Activated CD8-positive, alpha-beta memory T cell treated with anti-CD3 and anti-CD28 coated beads, Interleukin-2, amount 10 ng/mL, durations not matched to agents 7 days and 5 days (primary cell): ENCODE measurements around the gene TAF3. TPM values are rescaled to one million over a fixed set of nuclear protein-coding genes. Genes with fewer than 3 reads are reported as not detected.

Source experiments
- ATAC-seq: fragments of 150-1000 bp; cut with Tn5 transposase; one replicate; pipeline ENCODE4 v1.10.0; 2021; ENCODE audit warnings: moderate library complexity
- CTCF ChIA-PET: fragments of 350-600 bp; sonication (Branson Sonifier 250); formaldehyde crosslinking; loops from one replicate; lab custom pipeline; 2021; ENCODE audit warnings: antibody characterized with exemption; lab: Charles Lee
- DNase-seq: peaks from one replicate; pipeline ENCODE4 v3.0.0-alpha.2; 2020
- H3K27ac Mint-ChIP-seq: one replicate; pipeline ENCODE4 v1.8.0; 2021; ENCODE audit warnings: mild to moderate bottlenecking, mixed read lengths
- H3K27me3 Mint-ChIP-seq: one replicate; pipeline ENCODE4 v1.8.0; 2021; ENCODE audit warnings: mixed read lengths
- H3K36me3 Mint-ChIP-seq: one replicate; pipeline ENCODE4 v1.8.0; 2021; ENCODE audit warnings: mild to moderate bottlenecking, mixed read lengths
- H3K4me1 Mint-ChIP-seq: one replicate; pipeline ENCODE4 v1.8.0; 2021; ENCODE audit warnings: mixed read lengths
- H3K4me3 Mint-ChIP-seq: one replicate; pipeline ENCODE4 v1.8.0; 2021; ENCODE audit warnings: mild to moderate bottlenecking, moderate library complexity, mixed read lengths
- H3K9me3 Mint-ChIP-seq: one replicate; pipeline ENCODE4 v1.8.0; 2022; ENCODE audit warnings: low read depth, mixed read lengths
- total RNA-seq, 2 experiments: library from RNA; stranded (reverse); gene quantifications; one replicate each; pipeline ENCODE4 v1.2.3, GENCODE V29; 2021

The TAF3 gene
- total RNA-seq, 2 experiments from 2014 or later, result 15.6 to 15.8 TPM

DNA sequence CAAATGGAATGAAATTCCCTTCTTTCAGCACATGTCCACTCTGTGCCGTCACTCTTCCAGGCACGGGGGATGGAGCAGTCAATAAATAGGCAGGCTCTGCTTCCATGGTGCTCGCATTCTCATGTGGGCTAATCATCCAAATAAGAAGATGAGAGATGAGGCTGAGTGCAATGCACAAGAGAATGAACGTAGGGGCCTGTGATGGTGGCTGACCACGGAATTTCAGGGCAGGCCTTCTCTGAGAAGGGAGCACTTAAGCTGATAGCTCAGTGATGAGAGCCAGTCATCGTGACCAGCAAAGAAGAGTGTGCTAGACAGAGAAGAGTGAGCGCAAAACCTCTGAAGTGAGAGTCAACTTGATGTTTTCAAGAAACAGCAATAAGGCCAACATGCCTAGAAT is 47.9 kb downstream of the TAF3 start:
- DNase-seq (no peak), ATAC-seq (no peak)
- Mint-ChIP-seq H3K36me3 (peaks cover 22% of the 10 kb centered on the region), H3K4me3 (no peak overlapping the region), H3K27ac (no peak overlapping the region), H3K4me1 (peaks cover 4% of the 10 kb centered on the region), H3K27me3 (no peaks in the 10 kb centered on the region), H3K9me3 (peaks cover 12% of the 10 kb centered on the region)
- CTCF ChIA-PET, result interaction anchor here (0.7 to 1.3 kb wide), 2 partner anchors 8 to 14 kb away, joined by 3 to 4 read pairs; no protein-coding TSS in a partner anchor

DNA sequence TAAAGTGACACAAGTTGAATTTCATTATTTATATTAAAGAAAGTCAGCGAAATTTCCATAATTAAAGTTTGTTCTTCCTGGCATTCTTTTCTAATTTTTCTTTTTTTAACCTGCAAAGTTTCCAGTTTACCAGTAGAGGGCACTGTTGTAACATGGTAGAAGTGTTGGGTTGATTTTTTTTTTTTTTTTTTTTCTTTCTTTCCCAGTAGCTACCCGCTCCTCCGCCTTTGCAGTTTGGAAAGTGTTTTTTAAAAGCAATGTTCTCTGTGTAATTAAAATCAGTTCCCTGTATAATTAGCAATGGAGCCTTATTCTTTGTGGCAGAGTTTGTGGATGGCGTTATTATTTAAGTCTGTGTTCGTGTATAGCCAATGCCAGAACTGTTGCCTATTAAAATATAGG is 53.7 kb downstream of the TAF3 start:
- Mint-ChIP-seq H3K27ac (no peak overlapping the region), H3K4me3 (peak overlapping the region; percentile 54), H3K9me3 (no peaks in the 10 kb centered on the region), H3K36me3 (no peaks in the 10 kb centered on the region), H3K4me1 (peaks cover 4% of the 10 kb centered on the region), H3K27me3 (no peaks in the 10 kb centered on the region)
- DNase-seq (no peak), ATAC-seq (no peak)
- CTCF ChIA-PET, result interaction anchor here (0.6 to 1.2 kb wide), 7 partner anchors 9 to 1337 kb away, joined by 3 to 4 read pairs (median 3); no protein-coding TSS in a partner anchor

DNA sequence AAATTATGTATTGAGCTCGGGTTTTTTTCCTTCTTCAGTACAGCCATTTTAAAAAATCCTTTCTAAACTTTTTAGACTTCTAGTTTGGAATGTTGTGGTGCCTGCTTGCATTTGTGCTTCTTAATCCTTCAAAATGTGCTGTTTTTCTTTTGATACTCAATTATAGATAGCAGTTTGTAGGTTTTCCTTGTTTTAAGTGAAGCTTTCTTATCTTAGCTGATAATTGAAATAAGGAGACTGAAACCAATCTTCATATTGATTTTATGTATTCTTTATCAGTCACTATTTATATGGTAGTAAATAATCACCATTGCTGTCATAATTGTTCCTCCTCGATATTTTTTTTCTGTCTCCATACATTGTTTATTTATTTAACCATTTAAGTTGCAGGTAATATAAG is 56.6 kb downstream of the TAF3 start:
- DNase-seq (no peak), ATAC-seq (no peak)
- H3K36me3 Mint-ChIP-seq, result no peaks in the 10 kb centered on the region
- H3K27ac Mint-ChIP-seq, result no peak overlapping the region
- H3K27me3 Mint-ChIP-seq, result no peaks in the 10 kb centered on the region
- H3K4me1 Mint-ChIP-seq, result peaks cover 1% of the 10 kb centered on the region
- no peaks in the 10 kb centered on the region for H3K9me3 Mint-ChIP-seq
- H3K4me3 Mint-ChIP-seq, result no peak overlapping the region
- CTCF ChIA-PET, result no interaction called here

DNA sequence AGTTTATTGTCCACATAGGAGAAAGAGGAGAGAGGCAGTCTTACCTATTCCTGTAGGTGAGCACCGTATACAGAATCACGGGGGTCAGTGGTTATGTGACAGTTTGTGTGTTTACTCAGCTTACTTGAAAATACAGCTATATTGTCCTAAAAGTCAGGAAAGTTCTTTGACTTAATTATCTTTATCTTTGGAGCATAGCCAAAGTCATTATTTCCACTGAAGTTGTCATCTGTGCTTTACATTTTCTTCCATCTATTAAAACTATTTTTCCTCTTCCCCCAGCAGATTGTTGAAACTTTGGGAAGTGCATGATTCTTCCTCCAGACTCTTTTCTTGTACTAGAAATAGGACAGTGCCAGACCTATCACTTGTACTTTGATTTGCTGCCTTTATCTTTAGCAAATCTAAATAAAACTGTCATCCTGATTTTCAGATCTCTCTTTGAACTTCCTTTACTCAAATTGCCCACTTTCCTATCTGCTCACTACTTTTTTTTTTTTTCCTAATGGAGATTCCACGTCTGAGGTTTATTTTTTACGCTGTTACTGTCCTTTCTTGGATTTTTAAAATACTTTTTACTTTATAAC is 58.3 kb downstream of the TAF3 start:
- Mint-ChIP-seq H3K27ac (no peak overlapping the region), H3K27me3 (no peaks in the 10 kb centered on the region), H3K9me3 (no peaks in the 10 kb centered on the region), H3K4me1 (peaks cover 1% of the 10 kb centered on the region), H3K36me3 (no peaks in the 10 kb centered on the region), H3K4me3 (no peak overlapping the region)
- DNase-seq (no peak), ATAC-seq (no peak)
- CTCF ChIA-PET, result no interaction called here

GRCh38 chr10:7881119-7881518 is 62.8 kb downstream of the TAF3 start:
- no peaks in the 10 kb centered on the region for H3K4me1 Mint-ChIP-seq
- CTCF ChIA-PET, result no interaction called here

GRCh38 chr10:7886056-7886455 is 67.8 kb downstream of the TAF3 start:
- CTCF ChIA-PET, result no interaction called here
- no peak overlapping the region for H3K4me3 Mint-ChIP-seq
- no peaks in the 10 kb centered on the region for H3K9me3 Mint-ChIP-seq
- no peaks in the 10 kb centered on the region for H3K36me3 Mint-ChIP-seq
- ATAC-seq (no peak), DNase-seq (no peak)
- H3K27ac Mint-ChIP-seq, result no peak overlapping the region
- peaks cover 12% of the 10 kb centered on the region for H3K4me1 Mint-ChIP-seq
- H3K27me3 Mint-ChIP-seq, result no peaks in the 10 kb centered on the region

More at GRCh38 chr10:7881119-7881518, 62.8 kb downstream of the TAF3 start:
- no peaks in the 10 kb centered on the region for H3K36me3 Mint-ChIP-seq
- no peaks in the 10 kb centered on the region for H3K9me3 Mint-ChIP-seq
- no peaks in the 10 kb centered on the region for H3K27me3 Mint-ChIP-seq
- no peak overlapping the region for H3K27ac Mint-ChIP-seq
- ATAC-seq (no peak), DNase-seq (no peak)
- no peak overlapping the region for H3K4me3 Mint-ChIP-seq

DNA sequence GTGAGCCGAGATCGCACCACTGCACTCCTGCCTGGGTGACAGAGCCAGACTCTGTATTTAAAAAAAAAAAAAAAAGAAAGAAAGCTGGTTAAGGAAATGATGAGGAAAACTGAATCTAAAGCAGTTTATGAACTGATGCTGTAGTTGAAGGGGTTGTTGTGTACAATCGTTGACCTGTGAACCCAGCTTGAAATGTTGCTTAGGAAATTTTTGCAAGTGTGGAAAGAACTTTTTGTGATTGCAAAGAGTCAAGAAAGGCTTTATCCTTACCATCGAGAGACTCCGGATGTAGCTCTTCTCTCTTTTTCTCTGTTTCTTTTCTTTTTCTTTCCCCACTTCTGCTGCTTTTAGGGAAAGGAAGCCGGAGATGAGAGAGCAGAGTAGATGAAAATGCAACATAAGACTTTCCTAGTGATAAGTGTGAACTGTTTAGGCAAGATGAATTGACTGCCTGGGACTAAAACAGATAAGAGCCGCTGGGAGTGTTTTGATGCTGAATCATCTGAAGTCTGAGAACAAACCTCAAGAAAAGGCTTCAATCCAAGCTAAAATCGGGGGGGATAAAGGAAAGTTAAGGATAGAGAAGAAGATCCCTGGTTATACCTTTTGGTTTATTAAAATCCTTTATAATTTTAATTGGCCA is 69.0 kb downstream of the TAF3 start:
- H3K9me3 Mint-ChIP-seq, result no peaks in the 10 kb centered on the region
- no peak overlapping the region for H3K27ac Mint-ChIP-seq
- CTCF ChIA-PET, result interaction anchor here (0.6 kb wide), 1 partner anchor 98 kb away, joined by 3 read pairs; no protein-coding TSS in a partner anchor
- ATAC-seq (no peak), DNase-seq (no peak)
- H3K4me3 Mint-ChIP-seq, result no peak overlapping the region
- H3K36me3 Mint-ChIP-seq, result no peaks in the 10 kb centered on the region
- peaks cover 12% of the 10 kb centered on the region for H3K4me1 Mint-ChIP-seq
- H3K27me3 Mint-ChIP-seq, result no peaks in the 10 kb centered on the region

- DNase-seq (no peak), ATAC-seq (no peak)
- H3K9me3 Mint-ChIP-seq, result no peaks in the 10 kb centered on the region
- H3K27me3 Mint-ChIP-seq, result no peaks in the 10 kb centered on the region
- H3K36me3 Mint-ChIP-seq, result no peaks in the 10 kb centered on the region
- H3K4me1 Mint-ChIP-seq, result peaks cover 12% of the 10 kb centered on the region
- CTCF ChIA-PET, result interaction anchor here (0.9 kb wide), 1 partner anchor 365 kb away, joined by 3 read pairs; no protein-coding TSS in a partner anchor
- no peak overlapping the region for H3K27ac Mint-ChIP-seq
- no peak overlapping the region for H3K4me3 Mint-ChIP-seq
Measured at GRCh38 chr10:7889947-7890542, 71.7 kb downstream of the TAF3 start.

DNA sequence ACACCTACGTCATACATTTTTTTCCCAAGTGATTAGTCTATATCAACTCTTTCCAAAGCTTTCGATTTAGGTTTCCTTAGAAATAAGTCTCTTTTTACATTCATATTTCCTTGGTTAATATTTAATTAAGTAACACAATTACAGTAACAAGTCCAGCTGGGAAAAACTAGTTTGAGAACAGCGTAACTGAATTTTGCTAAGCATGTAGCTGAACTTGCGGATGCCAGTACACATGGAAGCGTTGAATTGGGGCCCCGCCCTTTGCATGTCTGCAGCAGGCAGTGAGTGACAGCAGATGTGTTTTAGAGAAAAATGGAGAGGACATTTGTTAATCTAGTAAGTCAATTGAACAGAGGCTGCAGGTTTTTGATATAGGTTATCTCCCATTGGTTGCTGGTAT is 72.5 kb downstream of the TAF3 start:
- CTCF ChIA-PET, result interaction anchor here (0.9 kb wide), 1 partner anchor 365 kb away, joined by 3 read pairs; no protein-coding TSS in a partner anchor
- no peaks in the 10 kb centered on the region for H3K9me3 Mint-ChIP-seq
- DNase-seq, result no peak
- no peak for ATAC-seq
- H3K36me3 Mint-ChIP-seq, result no peaks in the 10 kb centered on the region
- H3K27me3 Mint-ChIP-seq, result no peaks in the 10 kb centered on the region
- no peak overlapping the region for H3K27ac Mint-ChIP-seq
- no peak overlapping the region for H3K4me3 Mint-ChIP-seq
- peaks cover 12% of the 10 kb centered on the region for H3K4me1 Mint-ChIP-seq

DNA sequence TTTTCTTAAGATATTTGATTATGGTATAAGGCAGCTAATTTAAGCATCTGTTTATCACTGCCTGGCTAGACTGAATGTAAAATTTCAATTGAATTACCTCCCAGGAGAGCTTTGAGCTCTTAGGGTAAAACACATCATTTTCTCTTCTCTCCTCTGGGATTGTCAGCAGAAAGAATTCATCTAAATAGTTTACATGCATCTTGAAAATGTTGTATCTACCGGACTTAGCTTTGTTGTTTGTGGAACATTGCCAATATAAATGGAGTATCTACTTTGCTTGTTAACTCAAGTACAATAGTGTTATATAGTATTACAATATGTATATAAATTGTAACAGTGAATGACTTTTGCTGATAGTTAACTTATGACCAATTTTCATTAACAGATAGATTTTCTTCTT is 73.3 kb downstream of the TAF3 start:
- H3K4me1 Mint-ChIP-seq, result peaks cover 12% of the 10 kb centered on the region
- ATAC-seq, result no peak
- CTCF ChIA-PET, result no interaction called here

DNA sequence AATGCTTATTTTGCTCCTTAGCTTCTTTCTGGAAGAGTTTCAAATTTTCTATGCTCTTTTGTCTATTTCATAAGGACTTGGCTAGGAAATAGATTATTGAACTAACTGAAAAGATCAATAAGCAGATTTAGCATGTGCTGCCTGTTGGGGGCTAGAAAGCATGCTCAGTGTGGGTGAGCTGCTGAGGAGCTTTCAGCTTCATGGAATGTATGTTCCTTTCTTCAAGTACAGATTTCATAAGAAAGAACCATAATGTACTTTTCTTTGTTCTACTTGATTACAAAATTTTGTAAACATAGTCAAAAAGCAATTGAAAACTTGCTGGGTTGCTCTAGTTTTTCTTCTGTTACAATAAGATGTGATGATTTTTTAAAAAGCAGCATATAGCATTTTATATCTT is 73.8 kb downstream of the TAF3 start:
- Mint-ChIP-seq H3K27me3 (no peaks in the 10 kb centered on the region), H3K4me1 (peaks cover 12% of the 10 kb centered on the region), H3K27ac (no peak overlapping the region), H3K36me3 (peaks cover 5% of the 10 kb centered on the region), H3K9me3 (no peaks in the 10 kb centered on the region), H3K4me3 (no peak overlapping the region)
- CTCF ChIA-PET, result no interaction called here
- no peak for ATAC-seq
- DNase-seq, result no peak

More for the DNA sequence above, 73.3 kb downstream of the TAF3 start:
- no peaks in the 10 kb centered on the region for H3K9me3 Mint-ChIP-seq
- no peaks in the 10 kb centered on the region for H3K27me3 Mint-ChIP-seq
- H3K36me3 Mint-ChIP-seq, result peaks cover 2% of the 10 kb centered on the region
- no peak overlapping the region for H3K27ac Mint-ChIP-seq
- no peak overlapping the region for H3K4me3 Mint-ChIP-seq
- DNase-seq, result no peak

DNA sequence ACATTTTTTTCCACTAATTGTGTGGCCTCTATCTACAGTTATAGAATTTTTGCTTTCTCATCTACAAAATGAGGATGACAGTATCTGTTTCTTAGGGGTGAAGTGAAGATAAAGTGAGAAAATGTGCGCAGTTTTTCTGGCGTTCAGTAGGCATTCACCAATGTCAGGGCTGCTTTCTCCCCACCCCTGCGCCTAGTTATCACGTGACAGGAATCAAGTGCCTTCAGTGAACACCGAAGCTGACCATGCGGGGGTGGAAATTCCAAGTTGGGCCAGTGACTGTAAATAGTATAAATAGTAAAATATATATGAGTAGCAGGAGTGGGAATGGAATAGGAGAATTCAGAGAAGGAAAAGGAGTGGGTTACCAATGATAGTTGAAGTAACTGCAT is 77.4 kb downstream of the TAF3 start:
- Mint-ChIP-seq H3K27ac (no peak overlapping the region), H3K4me3 (no peak overlapping the region)

DNA sequence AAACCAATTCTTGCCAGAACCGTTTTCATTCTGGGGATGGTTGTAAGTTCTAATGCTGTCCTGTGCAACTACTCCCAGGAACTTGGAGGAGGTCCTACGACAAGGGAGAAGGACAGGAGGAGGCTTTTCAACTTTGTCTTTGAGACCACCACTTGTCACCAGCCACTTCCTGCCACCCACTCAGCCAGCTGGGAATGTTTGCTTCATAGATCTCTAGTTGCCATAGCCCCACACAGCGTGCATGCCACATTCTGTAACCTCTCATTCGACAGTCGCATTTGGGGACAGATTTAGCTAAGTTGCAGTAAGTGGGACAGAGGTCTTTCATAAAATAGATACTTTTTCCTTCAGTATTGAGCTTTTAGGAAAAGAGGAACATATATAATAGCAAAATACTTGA is 78.0 kb downstream of the TAF3 start:
- Mint-ChIP-seq H3K4me1 (peaks cover 5% of the 10 kb centered on the region), H3K27me3 (no peaks in the 10 kb centered on the region), H3K36me3 (peaks cover 15% of the 10 kb centered on the region), H3K4me3 (no peak overlapping the region), H3K27ac (no peak overlapping the region), H3K9me3 (no peaks in the 10 kb centered on the region)
- CTCF ChIA-PET, result no interaction called here
- DNase-seq (no peak), ATAC-seq (no peak)

More for the DNA sequence above, 77.4 kb downstream of the TAF3 start:
- ATAC-seq (no peak), DNase-seq (no peak)
- H3K9me3 Mint-ChIP-seq, result no peaks in the 10 kb centered on the region
- no peaks in the 10 kb centered on the region for H3K27me3 Mint-ChIP-seq
- peaks cover 15% of the 10 kb centered on the region for H3K36me3 Mint-ChIP-seq
- peaks cover 6% of the 10 kb centered on the region for H3K4me1 Mint-ChIP-seq
- CTCF ChIA-PET, result no interaction called here

DNA sequence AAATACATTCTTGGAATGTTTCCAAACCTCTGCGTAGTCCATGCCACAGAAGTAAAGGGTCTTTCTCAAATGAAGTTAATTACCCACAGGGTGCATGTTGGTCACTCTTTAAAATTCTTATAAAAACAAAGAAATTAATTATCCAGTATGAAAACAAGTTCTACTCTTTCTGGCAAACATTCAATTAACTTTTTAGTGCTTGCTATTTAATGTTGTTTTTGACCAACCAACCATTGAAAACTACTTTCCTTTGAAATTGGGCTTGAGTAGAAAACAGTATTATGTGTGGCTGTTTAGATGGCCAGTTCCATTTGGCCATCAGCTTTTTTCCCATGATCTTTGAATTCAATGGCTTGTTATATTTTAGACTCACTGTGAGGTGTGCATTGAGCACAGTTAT is 83.0 kb downstream of the TAF3 start:
- no peaks in the 10 kb centered on the region for H3K9me3 Mint-ChIP-seq
- peaks cover 17% of the 10 kb centered on the region for H3K36me3 Mint-ChIP-seq
- H3K27ac Mint-ChIP-seq, result no peak overlapping the region
- DNase-seq (no peak), ATAC-seq (no peak)
- CTCF ChIA-PET, result no interaction called here
- no peaks in the 10 kb centered on the region for H3K27me3 Mint-ChIP-seq
- peaks cover 5% of the 10 kb centered on the region for H3K4me1 Mint-ChIP-seq
- H3K4me3 Mint-ChIP-seq, result no peak overlapping the region
